LNCAP (cell line): ENCODE measurements around the gene ZNF330.

Experiments
- CTCF ChIP-seq: fragments of 450-650 bp; IDR thresholded peaks from 2 replicates; pipeline ENCODE4 v1.5.1; 2017; ENCODE audit warnings: mild to moderate bottlenecking

Gene ZNF330

GRCh38 chr4:141195095-141195707 is 25.5 kb upstream of the ZNF330 start:
- no peak for TF ChIP-seq CTCF

- TF ChIP-seq CTCF: no peak
Measured at GRCh38 chr4:141196227-141196933, 24.3 kb upstream of the ZNF330 start.

GRCh38 chr4:141207961-141208360 is 12.7 kb upstream of the ZNF330 start:
- no peak for TF ChIP-seq CTCF

GRCh38 chr4:141210168-141210567 is 10.5 kb upstream of the ZNF330 start:
- no peak for TF ChIP-seq CTCF

- no peak for TF ChIP-seq CTCF
Measured at GRCh38 chr4:141213550-141213991, 7.1 kb upstream of the ZNF330 start.

GRCh38 chr4:141215030-141215429 is 5.7 kb upstream of the ZNF330 start:
- no peak for TF ChIP-seq CTCF

- TF ChIP-seq CTCF: no peak
Measured at GRCh38 chr4:141216002-141216761, 4.5 kb upstream of the ZNF330 start.
